DND-41 (cell line): ENCODE data around the gene LAMTOR2.

Source experiments
- CTCF ChIP-seq: IDR thresholded peaks from 2 replicates; pipeline ENCODE4 v1.5.1; 2012; ENCODE audit warnings: borderline replicate concordance, low read length, moderate library complexity, mild to moderate bottlenecking; ENCODE audit not compliant: poor library complexity, severe bottlenecking; ENCODE audit errors: extremely low read depth
- EZH2 ChIP-seq: IDR thresholded peaks from 3 replicates; pipeline ENCODE4 v1.6.1; 2012; ENCODE audit warnings: borderline replicate concordance, low read depth, mild to moderate bottlenecking, moderate library complexity, low read length, inconsistent platforms; ENCODE audit not compliant: severe bottlenecking

GRCh38 chr1:156050376-156050775 lies 4.2 kb upstream of the LAMTOR2 start:
- TF ChIP-seq CTCF (no peak), EZH2 (no peak)
